HG03432 (cell line): ENCODE data around the gene AGPAT2.

Experiments
- ATAC-seq: cut with Tn5 transposase; IDR thresholded peaks from one replicate; pipeline ENCODE4 v1.9.1; 2021; ENCODE audit warnings: mild to moderate bottlenecking, moderate library complexity; ENCODE audit not compliant: unreplicated experiment

Gene AGPAT2

GRCh38 chr9:136690104-136690805, 3.0 kb upstream of the AGPAT2 start:
- no peak for ATAC-seq

- ATAC-seq, result no peak
Measured at GRCh38 chr9:136689108-136689460, 1.8 kb upstream of the AGPAT2 start.

- ATAC-seq, result no peak
Measured at GRCh38 chr9:136688274-136689107, 1.2 kb upstream of the AGPAT2 start.

- ATAC-seq, result no peak
Measured at GRCh38 chr9:136687721-136688223, 515 bp upstream of the AGPAT2 start.

GRCh38 chr9:136686534-136686793, 793 bp downstream of the AGPAT2 start:
- no peak for ATAC-seq

- ATAC-seq, result no peak
Measured at GRCh38 chr9:136685790-136686533, 1.3 kb downstream of the AGPAT2 start.

GRCh38 chr9:136685216-136685615, 2.0 kb downstream of the AGPAT2 start:
- ATAC-seq, result no peak

GRCh38 chr9:136684799-136685198, 2.5 kb downstream of the AGPAT2 start:
- no peak for ATAC-seq

GRCh38 chr9:136684339-136684738, 2.9 kb downstream of the AGPAT2 start:
- no peak for ATAC-seq

GRCh38 chr9:136683755-136684154, 3.5 kb downstream of the AGPAT2 start:
- no peak for ATAC-seq

GRCh38 chr9:136683173-136683745, 4.0 kb downstream of the AGPAT2 start:
- ATAC-seq, result no peak

GRCh38 chr9:136682710-136683109, 4.5 kb downstream of the AGPAT2 start:
- no peak for ATAC-seq

GRCh38 chr9:136681945-136682699, 5.1 kb downstream of the AGPAT2 start:
- no peak for ATAC-seq

GRCh38 chr9:136681029-136681428, 6.2 kb downstream of the AGPAT2 start:
- ATAC-seq, result no peak

GRCh38 chr9:136679431-136679941, 7.8 kb downstream of the AGPAT2 start:
- ATAC-seq, result no peak

- ATAC-seq, result no peak
Measured at GRCh38 chr9:136678624-136679023, 8.6 kb downstream of the AGPAT2 start.

- ATAC-seq, result no peak
Measured at GRCh38 chr9:136678034-136678433, 9.2 kb downstream of the AGPAT2 start.

- no peak for ATAC-seq
Measured at GRCh38 chr9:136676920-136677686, 10.2 kb downstream of the AGPAT2 start.

GRCh38 chr9:136676297-136676794, 10.9 kb downstream of the AGPAT2 start:
- ATAC-seq, result no peak
